ENCODE data around the gene NXN.
"Not testable (repeated sequence)": the region's sequence is repeated elsewhere in the genome, so short reads cannot be mapped to it uniquely, and the experiment has no call there.

NXN gene

GRCh38 chr17:1007310-1008007 lies 27.9 kb upstream of the NXN start:
- DNase-seq = no peak

GRCh38 chr17:1006054-1006453 lies 26.5 kb upstream of the NXN start:
- DNase-seq = no peak

- peak in 51 of 56 donors; percentile 29 to 89 (median 74) for DNase-seq
These were observed 25.9 kb upstream of the NXN start for GRCh38 chr17:1005361-1005946.

GRCh38 chr17:1004769-1005295 lies 25.3 kb upstream of the NXN start:
- no peak for DNase-seq

GRCh38 chr17:1003972-1004768 lies 24.6 kb upstream of the NXN start:
- peak in 9 of 56 donors; percentile 8 to 51 (median 24) for DNase-seq

- no peak for DNase-seq
These were observed 24.0 kb upstream of the NXN start for GRCh38 chr17:1003633-1003971.

GRCh38 chr17:1002771-1003555 lies 23.4 kb upstream of the NXN start:
- peak in 34 of 56 donors; percentile 13 to 87 (median 52) for DNase-seq

- no peak for DNase-seq
These were observed 22.8 kb upstream of the NXN start for GRCh38 chr17:1002412-1002753.

- no peak for DNase-seq
These were observed 22.2 kb upstream of the NXN start for GRCh38 chr17:1001640-1002411.

- peak in 5 of 56 donors; percentile 18 to 32 (median 21) for DNase-seq
These were observed 21.3 kb upstream of the NXN start for GRCh38 chr17:1000597-1001461.

GRCh38 chr17:998111-998510 lies 18.5 kb upstream of the NXN start:
- no peak for DNase-seq

- DNase-seq = peak; percentile 64 to 99 (median 90)
These were observed 17.2 kb upstream of the NXN start, which contains the start of gene TIMM22 for GRCh38 chr17:996554-997344. Gene TIMM22 (plus strand): TSS chr17:997129. CDS start chr17:997143, 14 bp downstream.

- DNase-seq = not testable (repeated sequence)
These were observed 15.7 kb upstream of the NXN start for GRCh38 chr17:995324-995723.

- no peak for DNase-seq
These were observed 13.4 kb upstream of the NXN start for GRCh38 chr17:992933-993332.

GRCh38 chr17:988561-988960 lies 9.0 kb upstream of the NXN start:
- DNase-seq = no peak

- DNase-seq = no peak
These were observed 8.4 kb upstream of the NXN start for GRCh38 chr17:987931-988330.

- no peak for DNase-seq
These were observed 6.8 kb upstream of the NXN start for GRCh38 chr17:986322-986929.

GRCh38 chr17:983921-984320 lies 4.3 kb upstream of the NXN start:
- no peak for DNase-seq
